BE2C (cell line): ENCODE measurements around the gene UQCRFS1. TPM values are rescaled to one million over a fixed set of nuclear protein-coding genes. Genes with fewer than 3 reads are reported as not detected.

Experiments
- DNase-seq: peaks from one replicate; pipeline ENCODE4 v3.0.0-alpha.2; 2020
- H3K27me3 ChIP-seq: fragments of 250-450 bp; sonication (Bioruptor Pico); 2 replicates; pipeline ENCODE4 v1.5.1; 2020; ENCODE audit warnings: mild to moderate bottlenecking
- H3K36me3 ChIP-seq: fragments of 250-450 bp; sonication (Bioruptor Pico); 2 replicates; pipeline ENCODE4 v1.5.1; 2020; ENCODE audit warnings: mild to moderate bottlenecking
- H3K4me1 ChIP-seq: fragments of 250-450 bp; sonication (Bioruptor Pico); 2 replicates; pipeline ENCODE4 v1.5.1; 2020
- H3K4me3 ChIP-seq: 2 replicates; pipeline ENCODE4 v1.5.1; 2011; ENCODE audit warnings: low read depth, low read length
- H3K9me3 ChIP-seq: fragments of 250-450 bp; sonication (Bioruptor Pico); 2 replicates; pipeline ENCODE4 v1.5.1; 2020
- CTCF ChIP-seq: IDR thresholded peaks from 2 replicates; pipeline ENCODE4 v1.5.1; 2012; ENCODE audit warnings: mild to moderate bottlenecking, low read depth, low read length
- polyA plus RNA-seq: library from polyadenylated mRNA; unstranded; fragments of >200 nt; gene quantifications from one replicate; pipeline ENCODE4 v1.2.1, GENCODE V29; 2012; ENCODE audit warnings: low read depth, missing spikeins; ENCODE audit not compliant: insufficient read length, insufficient read depth

The UQCRFS1 gene
- 56.9 TPM for polyA plus RNA-seq

- peaks cover 18% of the 10 kb centered on the region for H3K36me3 ChIP-seq
- H3K4me3 ChIP-seq: peak within 1 kb of the TSS; percentile 99
- no peaks in the 10 kb centered on the region for H3K9me3 ChIP-seq
- TF ChIP-seq CTCF: no peak
- 0 out of 2 replicates have a peak, but pooled peaks cover 3% of the 10 kb centered on the region for H3K27me3 ChIP-seq
- DNase-seq: peak; percentile 96
- peaks cover 3% of the 10 kb centered on the region; the same call in 1 of the 2 replicates for H3K4me1 ChIP-seq
Measured at GRCh38 chr19:29212648-29213573, at the start of gene UQCRFS1. UQCRFS1 (minus strand) TSS chr19:29213151; CDS start chr19:29213118, 33 bp downstream.

GRCh38 chr19:29262085-29262484 is 49.1 kb upstream of the UQCRFS1 start:
- no peak for TF ChIP-seq CTCF
- no peak overlapping the region for H3K4me3 ChIP-seq
- H3K27me3 ChIP-seq: no peaks in the 10 kb centered on the region
- H3K4me1 ChIP-seq: no peaks in the 10 kb centered on the region
- no peak for DNase-seq
- H3K9me3 ChIP-seq: no peaks in the 10 kb centered on the region
- H3K36me3 ChIP-seq: no peaks in the 10 kb centered on the region

- Histone ChIP-seq H3K9me3 (no peaks in the 10 kb centered on the region), H3K27me3 (no peaks in the 10 kb centered on the region), H3K4me1 (no peaks in the 10 kb centered on the region), H3K4me3 (no peak overlapping the region), H3K36me3 (no peaks in the 10 kb centered on the region)
- TF ChIP-seq CTCF: peak; percentile 70
- DNase-seq: peak; percentile 55
Measured at GRCh38 chr19:29260477-29261317, 47.7 kb upstream of the UQCRFS1 start.

- Histone ChIP-seq H3K36me3 (no peaks in the 10 kb centered on the region), H3K4me1 (no peaks in the 10 kb centered on the region), H3K4me3 (no peak overlapping the region), H3K27me3 (no peaks in the 10 kb centered on the region), H3K9me3 (no peaks in the 10 kb centered on the region)
- TF ChIP-seq CTCF: no peak
- DNase-seq: no peak
Measured at GRCh38 chr19:29259867-29260281, 46.9 kb upstream of the UQCRFS1 start.

GRCh38 chr19:29259153-29259552 is 46.2 kb upstream of the UQCRFS1 start:
- TF ChIP-seq CTCF: peak; percentile 41
- Histone ChIP-seq H3K9me3 (no peaks in the 10 kb centered on the region), H3K36me3 (no peaks in the 10 kb centered on the region), H3K4me3 (no peak overlapping the region), H3K27me3 (no peaks in the 10 kb centered on the region), H3K4me1 (no peaks in the 10 kb centered on the region)
- DNase-seq: no peak
